HepG2 (cell line): Measurements from ENCODE around the gene PSMC3IP. TPM values are rescaled to one million over a fixed set of nuclear protein-coding genes. Genes with fewer than 3 reads are reported as not detected.

Source experiments
- AHR ChIP-seq: IDR thresholded peaks from 2 replicates; pipeline ENCODE4 v1.6.1; 2018; ENCODE audit warnings: missing genetic modification reagents, missing compliant biosample characterization
- CBX5 ChIP-seq: sonication (generic); formaldehyde crosslinking; IDR thresholded peaks from 2 replicates; pipeline ENCODE4 v1.4.0; 2020; ENCODE audit warnings: missing genetic modification reagents, borderline replicate concordance
- HMGXB4 ChIP-seq, 2 experiments: sonication (generic) in 1 of 2; formaldehyde crosslinking in 1 of 2; IDR thresholded peaks; 2 replicates each; pipeline versions ENCODE4 v1.4.0 to v1.6.1; 2018 to 2020; ENCODE audit warnings: missing genetic modification reagents in 2 of 2, borderline replicate concordance in 1 of 2, low read depth in 1 of 2, mild to moderate bottlenecking in 1 of 2, missing biosample characterization in 1 of 2
- HOXA3 ChIP-seq: sonication (generic); formaldehyde crosslinking; IDR thresholded peaks from 2 replicates; pipeline ENCODE4 v1.5.0; 2020; ENCODE audit warnings: missing genetic modification reagents
- KLF12 ChIP-seq: sonication (generic); formaldehyde crosslinking; IDR thresholded peaks from 2 replicates; pipeline ENCODE4 v1.4.0; 2020; ENCODE audit warnings: missing genetic modification reagents, borderline replicate concordance
- MTA1 ChIP-seq: sonication (generic); formaldehyde crosslinking; IDR thresholded peaks from 2 replicates; pipeline ENCODE4 v1.4.0; 2020; ENCODE audit warnings: missing genetic modification reagents, mild to moderate bottlenecking, borderline replicate concordance
- NCOR1 ChIP-seq: fragments of 200-600 bp; sonication (generic); IDR thresholded peaks from 2 replicates; pipeline ENCODE4 v1.7.0; 2017; ENCODE audit warnings: antibody characterized with exemption, low read length, borderline replicate concordance
- PRMT3 ChIP-seq: sonication (generic); formaldehyde crosslinking; IDR thresholded peaks from 2 replicates; pipeline ENCODE4 v1.8.1; 2022; ENCODE audit warnings: low read depth, mild to moderate bottlenecking, moderate library complexity, missing genetic modification reagents, borderline replicate concordance
- SIN3A ChIP-seq: IDR thresholded peaks from 2 replicates; pipeline ENCODE4 v1.6.1; 2011; ENCODE audit warnings: low read depth, mild to moderate bottlenecking, control low read depth, low read length, borderline replicate concordance
- SPEN ChIP-seq: sonication (generic); formaldehyde crosslinking; IDR thresholded peaks from 2 replicates; pipeline ENCODE4 v1.5.1; 2020; ENCODE audit warnings: low read depth, mild to moderate bottlenecking, missing genetic modification reagents
- THAP8 ChIP-seq: sonication (generic); formaldehyde crosslinking; IDR thresholded peaks from 2 replicates; pipeline ENCODE4 v1.5.1; 2020; ENCODE audit warnings: missing genetic modification reagents, mild to moderate bottlenecking, borderline replicate concordance
- ZNF784 ChIP-seq: sonication (generic); formaldehyde crosslinking; IDR thresholded peaks from 2 replicates; pipeline ENCODE4 v1.5.1; 2020; ENCODE audit warnings: missing genetic modification reagents, mild to moderate bottlenecking, borderline replicate concordance
- polyA plus RNA-seq, 8 experiments: library from polyadenylated mRNA; depleted of rRNA in 3 of 8; stranded (reverse) in 7 of 8; unstranded in 1 of 8; fragments of >200 nt; fragmentation: Illumina TruSeq in 4 of 8; extraction: Trizol in 4 of 8; gene quantifications; 2 replicates each; pipeline versions ENCODE4 v1.2.1 to v1.2.3, GENCODE V29; 2011 to 2016; ENCODE audit warnings: low read depth in 4 of 8, missing spikeins in 1 of 8, mixed read lengths in 1 of 8; ENCODE audit not compliant: insufficient read depth in 1 of 8
- total RNA-seq, 5 experiments: library from RNA; depleted of rRNA; stranded (reverse); fragments of >200 nt; fragmentation: Illumina TruSeq; extraction: Trizol; gene quantifications; 2 replicates each; pipeline ENCODE4 v1.2.3, GENCODE V29; 2016; ENCODE audit warnings: low read depth in 1 of 5
- TF ChIP-seq, protein P1 (sequence below): sonication (generic); formaldehyde crosslinking; IDR thresholded peaks from 2 replicates; pipeline ENCODE4 v1.8.1; 2023; ENCODE audit warnings: mild to moderate bottlenecking, missing genetic modification reagents, borderline replicate concordance
- TF ChIP-seq, protein P2 (sequence below): sonication (generic); formaldehyde crosslinking; conservative IDR thresholded peaks from 2 replicates; pipeline ENCODE4 v1.8.0; 2022; ENCODE audit warnings: missing genetic modification reagents
- TF ChIP-seq, protein P3 (sequence below): sonication (generic); formaldehyde crosslinking; IDR thresholded peaks from 2 replicates; pipeline ENCODE4 v1.4.0; 2020; ENCODE audit warnings: missing genetic modification reagents
- TF ChIP-seq, protein P4 (sequence below): sonication (generic); formaldehyde crosslinking; IDR thresholded peaks from 2 replicates; pipeline ENCODE4 v1.4.0; 2020; ENCODE audit warnings: missing genetic modification reagents

The PSMC3IP gene
- total and polyA plus RNA-seq, 2 of the 13 experiments (the other 11 are each of a cell fraction or from before 2014, with no cell fraction given): 6.5 to 22.4 TPM

GRCh38 chr17:42536372-42537155, 41.0 kb downstream of the PSMC3IP start (continued):
- TF ChIP-seq, protein P1, sequence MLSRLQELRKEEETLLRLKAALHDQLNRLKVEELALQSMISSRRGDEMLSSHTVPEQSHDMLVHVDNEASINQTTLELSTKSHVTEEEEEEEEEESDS (CRISPR knock-in tag): peak; percentile 70; the same call in 1 of the 2 replicates
- peak; percentile 69 for TF ChIP-seq HOXA3
- 0 out of 2 replicates have a peak, but pooled peaks have one; percentile 31 for TF ChIP-seq KLF12 (CRISPR knock-in tag)
- no peak for TF ChIP-seq AHR (CRISPR knock-in tag)
- peak; percentile 96 for TF ChIP-seq CBX5 (CRISPR knock-in tag)
- TF ChIP-seq, protein P2, sequence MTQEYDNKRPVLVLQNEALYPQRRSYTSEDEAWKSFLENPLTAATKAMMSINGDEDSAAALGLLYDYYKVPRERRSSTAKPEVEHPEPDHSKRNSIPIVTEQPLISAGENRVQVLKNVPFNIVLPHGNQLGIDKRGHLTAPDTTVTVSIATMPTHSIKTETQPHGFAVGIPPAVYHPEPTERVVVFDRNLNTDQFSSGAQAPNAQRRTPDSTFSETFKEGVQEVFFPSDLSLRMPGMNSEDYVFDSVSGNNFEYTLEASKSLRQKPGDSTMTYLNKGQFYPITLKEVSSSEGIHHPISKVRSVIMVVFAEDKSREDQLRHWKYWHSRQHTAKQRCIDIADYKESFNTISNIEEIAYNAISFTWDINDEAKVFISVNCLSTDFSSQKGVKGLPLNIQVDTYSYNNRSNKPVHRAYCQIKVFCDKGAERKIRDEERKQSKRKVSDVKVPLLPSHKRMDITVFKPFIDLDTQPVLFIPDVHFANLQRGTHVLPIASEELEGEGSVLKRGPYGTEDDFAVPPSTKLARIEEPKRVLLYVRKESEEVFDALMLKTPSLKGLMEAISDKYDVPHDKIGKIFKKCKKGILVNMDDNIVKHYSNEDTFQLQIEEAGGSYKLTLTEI (CRISPR knock-in tag): no peak
- peak; percentile 44; the same call in 1 of the 2 replicates for TF ChIP-seq ZNF784
- no peak; the same call in 1 of the 2 replicates for TF ChIP-seq PRMT3 (CRISPR knock-in tag)
- no peak for TF ChIP-seq THAP8 (CRISPR knock-in tag)
- TF ChIP-seq SIN3A: peak; percentile 68; the same call in 1 of the 2 replicates
- TF ChIP-seq, protein P3, sequence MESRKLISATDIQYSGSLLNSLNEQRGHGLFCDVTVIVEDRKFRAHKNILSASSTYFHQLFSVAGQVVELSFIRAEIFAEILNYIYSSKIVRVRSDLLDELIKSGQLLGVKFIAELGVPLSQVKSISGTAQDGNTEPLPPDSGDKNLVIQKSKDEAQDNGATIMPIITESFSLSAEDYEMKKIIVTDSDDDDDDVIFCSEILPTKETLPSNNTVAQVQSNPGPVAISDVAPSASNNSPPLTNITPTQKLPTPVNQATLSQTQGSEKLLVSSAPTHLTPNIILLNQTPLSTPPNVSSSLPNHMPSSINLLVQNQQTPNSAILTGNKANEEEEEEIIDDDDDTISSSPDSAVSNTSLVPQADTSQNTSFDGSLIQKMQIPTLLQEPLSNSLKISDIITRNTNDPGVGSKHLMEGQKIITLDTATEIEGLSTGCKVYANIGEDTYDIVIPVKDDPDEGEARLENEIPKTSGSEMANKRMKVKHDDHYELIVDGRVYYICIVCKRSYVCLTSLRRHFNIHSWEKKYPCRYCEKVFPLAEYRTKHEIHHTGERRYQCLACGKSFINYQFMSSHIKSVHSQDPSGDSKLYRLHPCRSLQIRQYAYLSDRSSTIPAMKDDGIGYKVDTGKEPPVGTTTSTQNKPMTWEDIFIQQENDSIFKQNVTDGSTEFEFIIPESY: peak; percentile 43; the same call in 1 of the 2 replicates
- TF ChIP-seq MTA1: peak; percentile 4; the same call in 1 of the 2 replicates
- TF ChIP-seq HMGXB4 (CRISPR knock-in tag; IDR thresholded peaks at IDR 0.05; ENCODE audit: borderline replicate concordance in 1 of 2, low read depth in 1 of 2): peak; percentile 75 to 76; a peak in 2 of 4 replicates
- no peak; the same call in 1 of the 2 replicates for TF ChIP-seq NCOR1
- TF ChIP-seq, protein P4, sequence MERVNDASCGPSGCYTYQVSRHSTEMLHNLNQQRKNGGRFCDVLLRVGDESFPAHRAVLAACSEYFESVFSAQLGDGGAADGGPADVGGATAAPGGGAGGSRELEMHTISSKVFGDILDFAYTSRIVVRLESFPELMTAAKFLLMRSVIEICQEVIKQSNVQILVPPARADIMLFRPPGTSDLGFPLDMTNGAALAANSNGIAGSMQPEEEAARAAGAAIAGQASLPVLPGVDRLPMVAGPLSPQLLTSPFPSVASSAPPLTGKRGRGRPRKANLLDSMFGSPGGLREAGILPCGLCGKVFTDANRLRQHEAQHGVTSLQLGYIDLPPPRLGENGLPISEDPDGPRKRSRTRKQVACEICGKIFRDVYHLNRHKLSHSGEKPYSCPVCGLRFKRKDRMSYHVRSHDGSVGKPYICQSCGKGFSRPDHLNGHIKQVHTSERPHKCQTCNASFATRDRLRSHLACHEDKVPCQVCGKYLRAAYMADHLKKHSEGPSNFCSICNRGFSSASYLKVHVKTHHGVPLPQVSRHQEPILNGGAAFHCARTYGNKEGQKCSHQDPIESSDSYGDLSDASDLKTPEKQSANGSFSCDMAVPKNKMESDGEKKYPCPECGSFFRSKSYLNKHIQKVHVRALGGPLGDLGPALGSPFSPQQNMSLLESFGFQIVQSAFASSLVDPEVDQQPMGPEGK: peak; percentile 95
- TF ChIP-seq SPEN: peak; percentile 80
